Keratinocyte (primary cell): ENCODE results near the gene SLC22A1. TPM values are rescaled to one million over a fixed set of nuclear protein-coding genes. Genes with fewer than 3 reads are reported as not detected.

ENCODE experiments used
- DNase-seq: peaks from one replicate; pipeline ENCODE4 v3.0.0-alpha.2; 2011; ENCODE audit warnings: low read depth, missing footprints, low spot score
- FAIRE-seq: peaks from 2 replicates; lab custom pipeline; 2011; peaks lifted over from hg19 to GRCh38; lab: Jason Lieb, UNC
- H2AFZ ChIP-seq: 2 replicates; pipeline ENCODE4 v1.6.0; 2012; ENCODE audit warnings: low read length, control low read depth, inconsistent platforms; ENCODE audit not compliant: control insufficient read depth
- H3K27ac ChIP-seq: 2 replicates; pipeline ENCODE4 v1.5.1; 2011; ENCODE audit warnings: low read length; ENCODE audit not compliant: control insufficient read depth, insufficient read depth
- H3K27me3 ChIP-seq: 3 replicates; pipeline ENCODE4 v1.6.0; 2011; ENCODE audit warnings: low read length; ENCODE audit not compliant: control insufficient read depth, insufficient read depth; ENCODE audit errors: extremely low read depth
- H3K36me3 ChIP-seq, 2 experiments: 2 replicates in 1 of 2; 3 replicates in 1 of 2; pipeline ENCODE4 v1.5.1; 2011; ENCODE audit warnings: low read length in 2 of 2, mild to moderate bottlenecking in 1 of 2; ENCODE audit not compliant: control insufficient read depth in 2 of 2, insufficient read depth in 2 of 2; ENCODE audit errors: extremely low read depth in 1 of 2
- H3K4me1 ChIP-seq: 3 replicates; pipeline ENCODE4 v1.5.1; 2011; ENCODE audit warnings: low read length; ENCODE audit not compliant: control insufficient read depth, insufficient read depth; ENCODE audit errors: extremely low read depth
- H3K4me2 ChIP-seq: 3 replicates; pipeline ENCODE4 v1.6.0; 2011; ENCODE audit warnings: low read depth, low read length; ENCODE audit not compliant: control insufficient read depth, insufficient read depth; ENCODE audit errors: extremely low read depth
- H3K4me3 ChIP-seq, 3 experiments: fragments of 200-600 bp in 1 of 3; sonication (generic) in 1 of 3; 2 replicates in 2 of 3; 3 replicates in 1 of 3; pipeline ENCODE4 v1.5.1; 2011 to 2016; ENCODE audit warnings: low read length in 3 of 3, mild to moderate bottlenecking in 3 of 3, control low read depth in 2 of 3, inconsistent platforms in 1 of 3, low read depth in 1 of 3, mixed read lengths in 1 of 3, mixed run types in 1 of 3, moderate library complexity in 1 of 3; ENCODE audit not compliant: control insufficient read depth in 2 of 3, insufficient read depth in 2 of 3; ENCODE audit errors: extremely low read depth in 1 of 3
- H3K79me2 ChIP-seq: 2 replicates; pipeline ENCODE4 v1.6.0; 2012; ENCODE audit warnings: low read length; ENCODE audit not compliant: control insufficient read depth, insufficient read depth
- H3K9ac ChIP-seq: 3 replicates; pipeline ENCODE4 v1.6.0; 2011; ENCODE audit warnings: low read length; ENCODE audit not compliant: control insufficient read depth, insufficient read depth; ENCODE audit errors: extremely low read depth
- H3K9me1 ChIP-seq: 3 replicates; pipeline ENCODE4 v1.6.0; 2011; ENCODE audit warnings: low read length; ENCODE audit not compliant: control insufficient read depth, insufficient read depth; ENCODE audit errors: extremely low read depth
- H3K9me3 ChIP-seq: 2 replicates; pipeline ENCODE4 v1.5.1; 2012; ENCODE audit warnings: low read depth, low read length; ENCODE audit not compliant: control insufficient read depth
- H4K20me1 ChIP-seq: 3 replicates; pipeline ENCODE4 v1.6.0; 2011; ENCODE audit warnings: low read length; ENCODE audit not compliant: control insufficient read depth, insufficient read depth; ENCODE audit errors: extremely low read depth
- EZH2 ChIP-seq: IDR thresholded peaks from one replicate; pipeline ENCODE4 v1.6.1; 2012; ENCODE audit warnings: inconsistent platforms, mild to moderate bottlenecking, low read length, moderate library complexity
- dilution Hi-C: fragments of 300-500 bp; cut with MboI; formaldehyde crosslinking; loops from one replicate; pipeline ENCODE4 v1.7.0; 2020; ENCODE audit warnings: low sequenced_read_pairs; ENCODE audit not compliant: extremely low pct_ligation_motif_present
- polyA plus RNA-seq, 5 experiments: library from polyadenylated mRNA; depleted of rRNA in 3 of 5; stranded (reverse) in 3 of 5; stranded (forward) in 1 of 5; unstranded in 1 of 5; fragments of >200 nt; gene quantifications; 1 replicate in 1 of 5; 2 replicates in 3 of 5; 3 replicates in 1 of 5; pipeline versions ENCODE4 v1.2.1 to v1.2.3, GENCODE V29; 2011 to 2012; ENCODE audit warnings: missing spikeins in 2 of 5, low read depth in 1 of 5, low replicate concordance in 1 of 5
- TF ChIP-seq, protein P1 (sequence below), 3 experiments: IDR thresholded peaks in 1 of 3; conservative IDR thresholded peaks in 1 of 3; optimal IDR thresholded peaks in 1 of 3; 2 replicates in 2 of 3; 3 replicates in 1 of 3; pipeline versions ENCODE3 to v1.5.1; 2011; ENCODE audit warnings: low read length in 3 of 3, mild to moderate bottlenecking in 3 of 3, moderate library complexity in 2 of 3, control low read depth in 1 of 3, inconsistent platforms in 1 of 3; ENCODE audit not compliant: insufficient read depth in 2 of 3; ENCODE audit errors: extremely low read depth in 1 of 3

Gene SLC22A1
- polyA plus RNA-seq, 1 donor (not counting 4 experiments of a cell fraction or from before 2014, with no cell fraction given): 0.76 TPM

- no peak overlapping the region for H3K27ac ChIP-seq
- FAIRE-seq (no peak), DNase-seq (no peak)
- no peaks in the 10 kb centered on the region for H3K27me3 ChIP-seq
- no peak overlapping the region for H3K9ac ChIP-seq
- H3K79me2 ChIP-seq: no peaks in the 10 kb centered on the region
- no peaks in the 10 kb centered on the region for H3K4me1 ChIP-seq
- H3K9me3 ChIP-seq: no peaks in the 10 kb centered on the region
- dilution Hi-C loops: no loop called here
- H3K9me1 ChIP-seq: no peaks in the 10 kb centered on the region
- no peak overlapping the region for H3K4me3 ChIP-seq
- no peak overlapping the region for H2AFZ ChIP-seq
- H3K36me3 ChIP-seq: peaks cover 0 to under 1% of the 10 kb centered on the region in 2 experiments
- no peak overlapping the region for H3K4me2 ChIP-seq
- H4K20me1 ChIP-seq: no peaks in the 10 kb centered on the region
- TF ChIP-seq, protein P1, sequence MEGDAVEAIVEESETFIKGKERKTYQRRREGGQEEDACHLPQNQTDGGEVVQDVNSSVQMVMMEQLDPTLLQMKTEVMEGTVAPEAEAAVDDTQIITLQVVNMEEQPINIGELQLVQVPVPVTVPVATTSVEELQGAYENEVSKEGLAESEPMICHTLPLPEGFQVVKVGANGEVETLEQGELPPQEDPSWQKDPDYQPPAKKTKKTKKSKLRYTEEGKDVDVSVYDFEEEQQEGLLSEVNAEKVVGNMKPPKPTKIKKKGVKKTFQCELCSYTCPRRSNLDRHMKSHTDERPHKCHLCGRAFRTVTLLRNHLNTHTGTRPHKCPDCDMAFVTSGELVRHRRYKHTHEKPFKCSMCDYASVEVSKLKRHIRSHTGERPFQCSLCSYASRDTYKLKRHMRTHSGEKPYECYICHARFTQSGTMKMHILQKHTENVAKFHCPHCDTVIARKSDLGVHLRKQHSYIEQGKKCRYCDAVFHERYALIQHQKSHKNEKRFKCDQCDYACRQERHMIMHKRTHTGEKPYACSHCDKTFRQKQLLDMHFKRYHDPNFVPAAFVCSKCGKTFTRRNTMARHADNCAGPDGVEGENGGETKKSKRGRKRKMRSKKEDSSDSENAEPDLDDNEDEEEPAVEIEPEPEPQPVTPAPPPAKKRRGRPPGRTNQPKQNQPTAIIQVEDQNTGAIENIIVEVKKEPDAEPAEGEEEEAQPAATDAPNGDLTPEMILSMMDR (optimal IDR thresholded peaks at IDR 0.05 in 1 of 3, IDR thresholded peaks at IDR 0.05 in 1 of 3, conservative IDR thresholded peaks at IDR 0.05 in 1 of 3; ENCODE audit: extremely low read depth in 1 of 3, insufficient read depth in 2 of 3, low read length in 3 of 3): no peak
- no peak for TF ChIP-seq EZH2
Observed at GRCh38 chr6:160128879-160129516, 7.4 kb downstream of the SLC22A1 start.

DNA sequence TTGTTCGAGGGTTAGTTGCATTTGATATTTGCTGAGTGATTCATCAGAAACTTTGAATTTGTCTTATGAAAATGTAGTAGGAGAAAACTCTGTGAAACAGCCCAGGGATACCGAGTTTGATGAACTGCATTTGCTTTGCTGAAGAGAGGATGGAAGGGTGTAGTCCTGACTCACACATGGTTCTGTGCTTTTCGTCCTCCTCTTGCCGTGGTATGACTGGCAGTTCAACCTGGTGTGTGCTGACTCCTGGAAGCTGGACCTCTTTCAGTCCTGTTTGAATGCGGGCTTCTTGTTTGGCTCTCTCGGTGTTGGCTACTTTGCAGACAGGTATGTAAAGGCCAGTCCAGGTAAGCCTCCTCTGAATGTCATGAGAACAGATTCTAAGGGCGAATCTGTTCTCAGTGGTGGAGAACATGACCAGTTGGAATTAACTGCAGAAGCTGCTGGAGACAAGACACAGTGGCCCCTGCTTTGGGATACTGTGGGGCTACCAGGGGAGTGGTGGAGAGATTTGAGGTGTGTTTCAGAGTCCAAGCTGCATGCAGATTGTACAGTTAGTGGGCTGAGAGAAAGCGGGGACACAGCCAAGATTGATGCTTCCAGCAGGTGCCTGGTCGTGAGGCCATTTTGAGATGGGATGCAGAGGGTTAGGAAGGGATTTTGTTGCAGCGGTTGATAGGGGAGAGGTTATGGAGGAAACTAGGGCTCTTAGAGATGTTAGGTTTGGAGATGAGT, 8.4 kb downstream of the SLC22A1 start:
- DNase-seq (no peak), FAIRE-seq (no peak)
- Histone ChIP-seq H3K9ac (no peak overlapping the region), H3K36me3 (peaks cover 0 to 4% of the 10 kb centered on the region in 2 experiments), H4K20me1 (no peaks in the 10 kb centered on the region), H3K79me2 (no peaks in the 10 kb centered on the region), H3K9me1 (no peaks in the 10 kb centered on the region), H2AFZ (no peak overlapping the region), H3K27me3 (no peaks in the 10 kb centered on the region), H3K27ac (no peak overlapping the region), H3K4me2 (no peak overlapping the region), H3K9me3 (no peaks in the 10 kb centered on the region), H3K4me1 (no peaks in the 10 kb centered on the region), H3K4me3 (no peak overlapping the region)
- no peak for TF ChIP-seq EZH2
- TF ChIP-seq, protein P1 (optimal IDR thresholded peaks at IDR 0.05 in 1 of 3, IDR thresholded peaks at IDR 0.05 in 1 of 3, conservative IDR thresholded peaks at IDR 0.05 in 1 of 3; ENCODE audit: extremely low read depth in 1 of 3, insufficient read depth in 2 of 3, low read length in 3 of 3): no peak
- dilution Hi-C loops: no loop called here
